ENCODE results near the gene DUXA.

DNA sequence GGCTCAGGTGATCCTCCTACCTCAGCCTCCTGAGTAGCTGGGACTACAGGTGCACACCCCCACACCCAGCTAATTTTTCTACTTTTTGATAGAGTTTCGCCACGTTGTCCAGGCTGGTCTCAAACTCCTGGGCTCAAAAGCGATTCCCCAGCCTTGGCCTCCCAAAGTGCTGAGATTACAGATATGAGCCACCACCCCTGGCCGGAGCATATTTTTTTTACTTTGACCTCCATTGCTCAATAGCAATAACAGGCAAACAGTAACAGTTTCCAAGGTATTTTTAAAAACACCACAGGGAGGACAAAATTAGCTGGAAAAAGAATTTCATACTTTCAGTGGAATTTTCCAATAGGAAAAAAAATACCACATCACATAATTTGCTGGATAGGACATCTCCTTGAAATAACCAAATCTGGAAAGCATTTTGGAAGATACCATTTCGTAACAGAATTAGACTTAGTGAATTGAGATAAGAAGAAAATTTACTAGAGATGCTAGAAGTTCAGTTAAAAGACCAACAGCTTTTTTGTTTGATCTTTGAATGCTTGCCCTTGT, 5.2 kb downstream of the DUXA start:
- TF ChIP-seq, protein P1, sequence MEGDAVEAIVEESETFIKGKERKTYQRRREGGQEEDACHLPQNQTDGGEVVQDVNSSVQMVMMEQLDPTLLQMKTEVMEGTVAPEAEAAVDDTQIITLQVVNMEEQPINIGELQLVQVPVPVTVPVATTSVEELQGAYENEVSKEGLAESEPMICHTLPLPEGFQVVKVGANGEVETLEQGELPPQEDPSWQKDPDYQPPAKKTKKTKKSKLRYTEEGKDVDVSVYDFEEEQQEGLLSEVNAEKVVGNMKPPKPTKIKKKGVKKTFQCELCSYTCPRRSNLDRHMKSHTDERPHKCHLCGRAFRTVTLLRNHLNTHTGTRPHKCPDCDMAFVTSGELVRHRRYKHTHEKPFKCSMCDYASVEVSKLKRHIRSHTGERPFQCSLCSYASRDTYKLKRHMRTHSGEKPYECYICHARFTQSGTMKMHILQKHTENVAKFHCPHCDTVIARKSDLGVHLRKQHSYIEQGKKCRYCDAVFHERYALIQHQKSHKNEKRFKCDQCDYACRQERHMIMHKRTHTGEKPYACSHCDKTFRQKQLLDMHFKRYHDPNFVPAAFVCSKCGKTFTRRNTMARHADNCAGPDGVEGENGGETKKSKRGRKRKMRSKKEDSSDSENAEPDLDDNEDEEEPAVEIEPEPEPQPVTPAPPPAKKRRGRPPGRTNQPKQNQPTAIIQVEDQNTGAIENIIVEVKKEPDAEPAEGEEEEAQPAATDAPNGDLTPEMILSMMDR (conservative IDR thresholded peaks at IDR 0.05; ENCODE audit: low read length), result no peak
- no peak for TF ChIP-seq EZH2phosphoT487 (IDR thresholded peaks at IDR 0.05; ENCODE audit: borderline replicate concordance, low read depth, low read length)
